Stimulated activated CD4-positive, alpha-beta T cell treated with anti-CD3 and anti-CD28 coated beads, Interleukin-1b, Interleukin-23, amount 100 ng/mL, for 48 hours (primary cell): ENCODE results near the gene MTX2.

Source experiments
- DNase-seq: peaks from one replicate; pipeline ENCODE4 v3.0.0-alpha.2; 2020

The MTX2 gene

GRCh38 chr2:176269319-176270099 lies at the start of gene MTX2:
MTX2 (plus strand) TSS chr2:176269442; CDS start chr2:176269630, 188 bp downstream.
- peak; percentile 67 for DNase-seq

GRCh38 chr2:176227874-176228273 lies 41.4 kb upstream of the MTX2 start:
- DNase-seq = no peak

- DNase-seq = no peak
These were observed 35.1 kb upstream of the MTX2 start for GRCh38 chr2:176234156-176234555.

GRCh38 chr2:176234940-176235339 lies 34.3 kb upstream of the MTX2 start:
- no peak for DNase-seq

- DNase-seq = no peak
These were observed 31.8 kb upstream of the MTX2 start for GRCh38 chr2:176237456-176237855.

- no peak for DNase-seq
These were observed 30.2 kb upstream of the MTX2 start for GRCh38 chr2:176239031-176239430.

- DNase-seq = no peak
These were observed 28.9 kb upstream of the MTX2 start for GRCh38 chr2:176240301-176240700.

GRCh38 chr2:176242276-176242675 lies 27.0 kb upstream of the MTX2 start:
- DNase-seq = no peak

GRCh38 chr2:176246331-176246730 lies 22.9 kb upstream of the MTX2 start:
- no peak for DNase-seq

GRCh38 chr2:176247859-176248258 lies 21.4 kb upstream of the MTX2 start:
- no peak for DNase-seq

- DNase-seq = no peak
These were observed 17.3 kb upstream of the MTX2 start for GRCh38 chr2:176251928-176252327.

GRCh38 chr2:176260689-176261088 lies 8.6 kb upstream of the MTX2 start:
- DNase-seq = no peak

GRCh38 chr2:176261136-176261535 lies 8.1 kb upstream of the MTX2 start:
- DNase-seq = no peak

GRCh38 chr2:176268976-176269318 lies 295 bp upstream of the MTX2 start:
- no peak for DNase-seq

- DNase-seq = no peak
These were observed 983 bp downstream of the MTX2 start for GRCh38 chr2:176270100-176270750.

- no peak for DNase-seq
These were observed 3.7 kb downstream of the MTX2 start for GRCh38 chr2:176272870-176273459.

GRCh38 chr2:176278927-176279326 lies 9.7 kb downstream of the MTX2 start:
- DNase-seq = no peak

- DNase-seq = no peak
These were observed 10.9 kb downstream of the MTX2 start for GRCh38 chr2:176280156-176280555.

GRCh38 chr2:176280867-176281658 lies 11.8 kb downstream of the MTX2 start:
- DNase-seq = no peak

- no peak for DNase-seq
These were observed 14.2 kb downstream of the MTX2 start for GRCh38 chr2:176283291-176284068.

GRCh38 chr2:176284461-176285049 lies 15.3 kb downstream of the MTX2 start:
- DNase-seq = no peak

GRCh38 chr2:176285321-176285720 lies 16.1 kb downstream of the MTX2 start:
- DNase-seq = no peak
